Transverse colon (tissue), 4 donors: ENCODE measurements around the gene FBXL5. TPM values are rescaled to one million over a fixed set of nuclear protein-coding genes. Genes with fewer than 3 reads are reported as not detected.

ENCODE experiments used
- DNase-seq: peaks from one replicate; pipeline ENCODE4 v3.0.0-alpha.2; 2019
- H3K27ac ChIP-seq, 4 donors: fragments of 200-600 bp; sonication (generic); 2 replicates each; pipeline ENCODE4 v1.5.1; 2016 to 2018; ENCODE audit warnings: inconsistent platforms in 4 of 4
- H3K27me3 ChIP-seq: fragments of 200-600 bp; sonication (generic); 2 replicates; pipeline ENCODE4 v1.5.1; 2017; ENCODE audit warnings: inconsistent platforms
- H3K36me3 ChIP-seq, 4 donors: fragments of 200-600 bp; sonication (generic); 2 replicates each; pipeline ENCODE4 v1.5.1; 2017 to 2019; ENCODE audit warnings: inconsistent platforms in 4 of 4
- H3K4me1 ChIP-seq, 4 donors: fragments of 200-600 bp; sonication (generic); 2 replicates each; pipeline ENCODE4 v1.5.1; 2017 to 2020; ENCODE audit warnings: inconsistent platforms in 4 of 4
- H3K4me3 ChIP-seq, 4 donors: fragments of 200-600 bp; sonication (generic); 1 replicate in 1 of 4; 2 replicates in 3 of 4; pipeline versions ENCODE4 v1.5.1 to v1.6.1; 2017 to 2019; ENCODE audit warnings: inconsistent platforms in 4 of 4
- H3K9me3 ChIP-seq, 2 donors: fragments of 200-600 bp; sonication (generic); 2 replicates each; pipeline ENCODE4 v1.5.1; 2017 to 2019; ENCODE audit warnings: inconsistent platforms in 2 of 2
- EP300 ChIP-seq: sonication (generic); formaldehyde crosslinking; IDR thresholded peaks from one replicate; pipeline ENCODE4 v1.6.1; 2017; ENCODE audit warnings: antibody characterized with exemption, low read depth
- POLR2A ChIP-seq: fragments of 450-650 bp; IDR thresholded peaks from one replicate; pipeline ENCODE4 v1.6.1; 2016; ENCODE audit warnings: antibody characterized with exemption, mild to moderate bottlenecking, moderate library complexity
- POLR2AphosphoS5 ChIP-seq, 3 donors: sonication (generic); formaldehyde crosslinking; IDR thresholded peaks; one replicate each; pipeline ENCODE4 v1.6.1; 2016; ENCODE audit warnings: antibody characterized with exemption in 3 of 3
- WGBS, 2 donors: methylation state at CpG; one replicate each; pipeline ENCODE4 v1.1.5; 2018; ENCODE audit warnings: low coverage in 1 of 2; 5-methylcytosine and 5-hydroxymethylcytosine counted together
- in situ Hi-C, 4 donors: fragments of 200-750 bp; cut with MboI; loops; one replicate each; pipeline versions ENCODE4 v1.15.0 to v1.15.1; 2017; ENCODE audit warnings: low sequenced_read_pairs in 3 of 4, low pct_ligation_motif_present in 1 of 4, low pct_unique_long_range_greater_than_20kb in 1 of 4
- intact Hi-C: fragments of 100-400 bp; cut with DNase I; formaldehyde crosslinking; loops from one replicate; pipeline ENCODE4 v1.15.1; 2023; ENCODE audit warnings: low total_unique reads
- total RNA-seq, 4 donors: library from RNA; depleted of rRNA; stranded (reverse); fragments of >200 nt; gene quantifications; one replicate each; pipeline ENCODE4 v1.1.0, GENCODE V29; 2016
- TF ChIP-seq, protein P1 (sequence below), 5 experiments: fragments of 200-600 bp in 3 of 5; fragments of 450-650 bp in 2 of 5; sonication (generic) in 3 of 5; IDR thresholded peaks; 1 replicate in 2 of 5; 2 replicates in 3 of 5; pipeline ENCODE4 v1.5.1; 2016 to 2017; ENCODE audit warnings: antibody characterized with exemption in 5 of 5, inconsistent platforms in 3 of 5, mild to moderate bottlenecking in 2 of 5, moderate library complexity in 1 of 5

The FBXL5 gene
- total RNA-seq, 4 donors from 2014 or later = 31.8 to 141 (median 77.5) TPM

DNA sequence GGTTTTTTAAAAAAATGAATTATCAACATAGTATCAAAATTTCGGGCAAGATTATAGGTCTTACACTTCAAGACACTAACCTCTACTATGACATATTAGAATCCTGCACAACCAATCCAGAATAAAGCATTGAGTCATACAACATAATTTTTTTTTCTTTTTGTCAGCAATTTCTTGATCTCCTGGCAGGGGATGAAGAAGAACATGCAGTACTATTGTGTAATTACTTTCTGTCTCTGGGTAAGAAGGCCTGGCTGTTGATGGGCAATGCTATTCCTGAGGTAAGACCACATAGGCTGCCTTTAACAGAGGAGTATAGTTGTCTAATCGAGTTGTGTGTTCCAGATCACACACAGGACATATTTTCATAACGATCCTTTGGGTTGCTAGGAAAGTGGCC lies 67.5 kb downstream of the FBXL5 start:
- Histone ChIP-seq H3K27me3 (no peaks in the 10 kb centered on the region), H3K4me1 (no peaks in the 10 kb centered on the region), H3K9me3 (no peaks in the 10 kb centered on the region), H3K36me3 (no peaks in the 10 kb centered on the region), H3K27ac (no peak overlapping the region), H3K4me3 (no peak overlapping the region)
- TF ChIP-seq POLR2AphosphoS5 (IDR thresholded peaks at IDR 0.05) = peak in 1 of 3 donors; percentile 23
- TF ChIP-seq EP300 = no peak
- WGBS, 2 donors = 60 to 86% methylated on average over 2 to 3 of the region's 3 CpGs
- DNase-seq = no peak
- in situ Hi-C loops (no loop called here), intact Hi-C loops (no loop called here)

DNA sequence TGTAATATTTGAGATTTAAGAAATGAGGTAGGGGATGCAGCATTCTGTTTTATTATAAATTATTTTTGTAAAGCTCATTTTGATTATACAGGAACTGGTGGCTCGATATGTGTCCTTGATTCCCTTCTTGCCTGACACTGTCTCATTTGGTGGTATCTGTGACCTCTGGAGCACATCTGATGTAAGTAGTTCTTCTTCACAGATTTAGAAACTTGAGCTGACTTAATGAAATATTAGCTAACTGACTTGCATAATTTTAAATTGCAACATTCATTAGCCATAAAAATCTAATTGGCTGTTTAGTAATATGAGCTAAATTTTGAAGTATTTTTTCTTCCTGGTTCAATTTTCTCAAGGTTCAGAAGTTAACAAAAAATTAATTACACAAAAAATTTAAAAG lies 69.1 kb downstream of the FBXL5 start:
- Histone ChIP-seq H3K4me1 (no peaks in the 10 kb centered on the region), H3K27me3 (no peaks in the 10 kb centered on the region), H3K4me3 (no peak overlapping the region), H3K9me3 (no peaks in the 10 kb centered on the region), H3K27ac (no peak overlapping the region), H3K36me3 (no peaks in the 10 kb centered on the region)
- in situ Hi-C loops (no loop called here), intact Hi-C loops (no loop called here)
- no peak for DNase-seq
- 80 to 100% methylated on average over 1 of the region's 1 CpG for WGBS, 2 donors
- TF ChIP-seq, protein P1, sequence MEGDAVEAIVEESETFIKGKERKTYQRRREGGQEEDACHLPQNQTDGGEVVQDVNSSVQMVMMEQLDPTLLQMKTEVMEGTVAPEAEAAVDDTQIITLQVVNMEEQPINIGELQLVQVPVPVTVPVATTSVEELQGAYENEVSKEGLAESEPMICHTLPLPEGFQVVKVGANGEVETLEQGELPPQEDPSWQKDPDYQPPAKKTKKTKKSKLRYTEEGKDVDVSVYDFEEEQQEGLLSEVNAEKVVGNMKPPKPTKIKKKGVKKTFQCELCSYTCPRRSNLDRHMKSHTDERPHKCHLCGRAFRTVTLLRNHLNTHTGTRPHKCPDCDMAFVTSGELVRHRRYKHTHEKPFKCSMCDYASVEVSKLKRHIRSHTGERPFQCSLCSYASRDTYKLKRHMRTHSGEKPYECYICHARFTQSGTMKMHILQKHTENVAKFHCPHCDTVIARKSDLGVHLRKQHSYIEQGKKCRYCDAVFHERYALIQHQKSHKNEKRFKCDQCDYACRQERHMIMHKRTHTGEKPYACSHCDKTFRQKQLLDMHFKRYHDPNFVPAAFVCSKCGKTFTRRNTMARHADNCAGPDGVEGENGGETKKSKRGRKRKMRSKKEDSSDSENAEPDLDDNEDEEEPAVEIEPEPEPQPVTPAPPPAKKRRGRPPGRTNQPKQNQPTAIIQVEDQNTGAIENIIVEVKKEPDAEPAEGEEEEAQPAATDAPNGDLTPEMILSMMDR (IDR thresholded peaks at IDR 0.05) = no peak
- TF ChIP-seq EP300 (no peak), POLR2AphosphoS5 (IDR thresholded peaks at IDR 0.05) (no peak), POLR2A (no peak)

DNA sequence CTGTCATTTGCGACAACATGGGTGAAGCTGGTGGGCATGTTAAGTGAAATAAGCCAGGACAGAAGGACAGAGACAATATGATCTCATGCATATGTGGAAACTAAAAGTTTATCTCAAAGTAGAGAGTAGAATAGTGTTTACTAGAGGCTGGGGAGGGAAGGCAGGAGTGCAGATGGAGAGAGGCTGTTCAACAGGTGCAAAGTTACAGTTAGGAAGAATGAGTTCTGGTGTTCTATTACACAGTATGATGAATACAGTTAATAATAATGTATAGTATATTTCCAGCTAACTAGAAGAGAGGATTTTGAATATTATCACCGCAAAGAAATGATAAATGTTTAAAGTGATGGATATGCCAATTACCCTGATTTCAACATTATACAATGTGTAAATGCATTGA lies 69.8 kb downstream of the FBXL5 start:
- in situ Hi-C loops = no loop called here
- no peak for DNase-seq
- Histone ChIP-seq H3K9me3 (no peaks in the 10 kb centered on the region), H3K36me3 (no peaks in the 10 kb centered on the region), H3K4me1 (no peaks in the 10 kb centered on the region), H3K4me3 (no peak overlapping the region), H3K27ac (no peak overlapping the region), H3K27me3 (no peaks in the 10 kb centered on the region)
- no peak for TF ChIP-seq EP300
- no peak for TF ChIP-seq POLR2AphosphoS5 (IDR thresholded peaks at IDR 0.05)
- TF ChIP-seq, protein P1 (IDR thresholded peaks at IDR 0.05) = no peak
- TF ChIP-seq POLR2A = no peak
- WGBS, 2 donors = 91 to 94% methylated on average over 2 of the region's 2 CpGs
- intact Hi-C loops = no loop called here

DNA sequence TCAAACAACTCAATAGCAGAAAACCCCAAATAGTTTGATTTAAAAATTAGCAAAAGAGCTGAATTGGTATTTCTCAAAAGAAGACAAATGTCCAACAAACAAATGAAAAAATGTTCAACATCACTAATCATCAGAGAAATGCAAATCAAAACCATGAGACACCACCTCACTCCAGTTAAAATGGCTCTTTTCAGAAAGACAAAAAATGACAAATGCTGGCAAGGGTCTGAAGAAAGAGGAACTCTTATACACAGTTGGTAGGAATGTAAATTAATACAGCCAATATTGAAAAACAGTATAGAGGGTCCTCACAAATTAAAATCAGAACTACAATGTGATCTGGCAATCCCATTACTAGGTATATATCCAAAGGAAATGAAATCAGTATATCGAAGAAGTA lies 70.4 kb downstream of the FBXL5 start:
- Histone ChIP-seq H3K4me3 (no peak overlapping the region), H3K4me1 (no peaks in the 10 kb centered on the region), H3K27me3 (no peaks in the 10 kb centered on the region), H3K9me3 (no peaks in the 10 kb centered on the region), H3K36me3 (no peaks in the 10 kb centered on the region), H3K27ac (no peak overlapping the region)
- TF ChIP-seq EP300 (no peak), POLR2A (no peak), POLR2AphosphoS5 (IDR thresholded peaks at IDR 0.05) (no peak)
- no peak for DNase-seq
- in situ Hi-C loops (no loop called here), intact Hi-C loops (no loop called here)
- WGBS, 2 donors = 88 to 100% methylated on average over 1 of the region's 1 CpG

DNA sequence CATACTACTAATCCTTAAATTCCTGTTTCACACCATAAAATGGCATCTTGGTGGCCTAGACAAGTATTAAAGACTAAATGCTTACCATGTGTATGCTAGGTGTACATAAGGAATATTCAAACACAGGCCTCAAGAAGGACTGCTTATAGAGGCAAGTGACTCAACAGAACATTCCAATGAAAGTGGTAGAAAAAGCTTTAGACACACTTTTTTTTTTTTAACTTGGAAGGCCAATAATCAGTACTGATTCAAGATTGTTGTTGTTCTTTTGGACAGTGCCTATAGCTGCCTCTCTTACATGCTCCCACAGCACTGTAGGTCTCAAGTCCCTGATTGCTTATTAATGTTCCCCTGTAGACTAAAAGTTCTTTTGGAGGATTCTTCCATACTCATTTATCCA lies 77.6 kb downstream of the FBXL5 start:
- H3K27me3 ChIP-seq = no peaks in the 10 kb centered on the region
- H3K36me3 ChIP-seq = no peaks in the 10 kb centered on the region
- in situ Hi-C loops (no loop called here), intact Hi-C loops (no loop called here)
- H3K4me1 ChIP-seq = no peaks in the 10 kb centered on the region
- no peak for DNase-seq
- TF ChIP-seq POLR2A (no peak), POLR2AphosphoS5 (IDR thresholded peaks at IDR 0.05) (no peak), EP300 (no peak)
- TF ChIP-seq, protein P1 (IDR thresholded peaks at IDR 0.05) = no peak
- H3K9me3 ChIP-seq = no peaks in the 10 kb centered on the region
- H3K27ac ChIP-seq = no peak overlapping the region
- H3K4me3 ChIP-seq = no peak overlapping the region
